GM19043 (cell line): ENCODE results near the gene TSLP.

ENCODE experiments used
- ATAC-seq: cut with Tn5 transposase; IDR thresholded peaks from one replicate; pipeline ENCODE4 v1.9.1; 2021; ENCODE audit warnings: low read depth; ENCODE audit not compliant: unreplicated experiment

The TSLP gene

GRCh38 chr5:111092062-111092853 is 20.7 kb downstream of the TSLP start, which contains the start of gene WDR36:
TSS of gene WDR36 (plus strand) at chr5:111092348. CDS start at chr5:111092457, 109 bp downstream.
- ATAC-seq, result peak; percentile 92

GRCh38 chr5:111095982-111096381 is 24.5 kb downstream of the TSLP start:
- ATAC-seq, result no peak

- ATAC-seq, result no peak
Measured at GRCh38 chr5:111099058-111099778, 27.7 kb downstream of the TSLP start.

DNA sequence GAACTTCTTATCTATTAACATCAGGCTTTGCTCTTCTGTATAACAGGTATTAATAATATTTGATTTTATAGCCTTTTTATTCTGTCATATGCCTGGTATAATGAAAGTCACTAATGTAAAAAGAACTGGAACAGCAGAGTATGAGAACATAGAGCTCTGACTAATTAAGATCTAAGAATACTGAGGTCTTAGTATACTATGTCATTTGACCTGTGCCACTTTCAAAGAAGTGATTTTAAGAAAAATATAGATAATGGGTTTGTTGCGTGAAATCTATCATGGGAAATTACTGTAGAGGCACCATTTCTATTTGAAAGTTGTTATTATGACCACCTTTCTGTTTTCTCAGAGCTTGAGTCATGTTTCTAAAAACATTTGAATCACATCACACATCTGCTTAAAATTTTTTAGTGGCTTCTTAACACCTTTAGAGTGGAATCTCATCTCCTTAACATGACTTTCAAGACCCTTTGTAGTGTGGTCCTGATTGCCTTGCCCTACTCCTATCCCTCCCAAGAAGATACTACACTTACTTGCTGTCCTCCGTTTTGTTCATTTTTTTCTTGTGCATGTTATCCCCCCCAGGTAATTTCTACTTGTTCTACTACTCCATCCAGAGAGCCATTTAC is 34.9 kb downstream of the TSLP start:
- no peak for ATAC-seq

DNA sequence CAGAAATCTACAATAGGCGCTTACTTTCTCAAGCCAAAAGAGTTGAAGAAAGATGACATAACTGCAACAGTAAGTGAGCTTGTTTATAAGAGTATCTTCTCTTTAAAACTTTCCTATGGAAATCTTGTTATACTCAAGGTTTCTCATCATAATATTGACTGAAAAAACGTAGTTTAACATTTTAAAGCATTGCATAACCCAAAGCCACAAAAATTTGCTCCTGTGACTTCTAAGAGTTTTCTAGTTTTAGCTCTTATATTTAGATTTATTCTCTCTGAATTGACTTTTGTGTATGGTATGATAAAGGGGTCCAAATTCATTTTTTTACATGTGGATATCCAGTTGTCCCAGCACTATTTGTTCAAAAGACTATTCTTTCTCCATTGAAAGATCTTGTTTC is 35.9 kb downstream of the TSLP start:
- no peak for ATAC-seq

DNA sequence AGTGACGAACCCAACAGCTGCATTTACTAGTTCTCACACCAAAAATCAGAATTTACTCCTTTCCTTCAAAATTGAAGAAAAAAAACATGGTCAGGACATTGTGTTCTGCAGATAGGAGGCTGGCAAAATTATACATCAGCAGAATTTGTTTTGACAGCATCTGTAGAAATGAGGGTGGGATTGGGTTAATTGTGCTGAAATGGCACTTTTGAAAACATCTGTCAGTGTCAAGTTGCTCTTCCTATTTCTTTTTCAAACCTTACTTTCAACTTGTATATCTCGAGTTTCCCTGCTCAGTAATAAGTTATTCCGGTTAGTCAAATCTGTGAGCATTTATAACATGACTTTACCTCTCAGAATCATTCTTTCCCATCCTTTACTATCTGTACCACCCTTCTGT is 40.4 kb downstream of the TSLP start:
- ATAC-seq, result no peak

GRCh38 chr5:111113678-111114077 is 42.2 kb downstream of the TSLP start:
- no peak for ATAC-seq

- no peak for ATAC-seq
Measured at GRCh38 chr5:111115229-111115628, 43.7 kb downstream of the TSLP start.

DNA sequence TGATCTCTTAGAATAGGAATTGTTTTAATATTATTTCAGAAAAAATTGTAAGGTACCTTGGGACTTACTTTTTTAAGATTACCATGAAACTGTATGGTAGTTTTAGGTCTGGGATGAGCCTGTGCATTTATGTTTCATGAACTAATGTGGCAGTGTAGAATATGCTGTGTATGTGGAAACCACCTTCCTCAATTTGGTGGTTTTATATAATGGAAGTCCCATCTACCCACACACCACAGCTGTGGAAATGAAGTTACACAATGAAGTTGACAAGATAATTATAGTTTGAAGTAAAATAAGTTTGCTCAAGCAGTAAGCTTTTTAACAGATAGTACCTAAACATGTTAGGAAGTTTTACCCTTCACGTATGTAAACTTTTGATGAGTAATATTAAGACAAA is 45.0 kb downstream of the TSLP start:
- no peak for ATAC-seq

- no peak for ATAC-seq
Measured at GRCh38 chr5:111117136-111117535, 45.6 kb downstream of the TSLP start.

GRCh38 chr5:111119221-111119620 is 47.7 kb downstream of the TSLP start:
- no peak for ATAC-seq

- no peak for ATAC-seq
Measured at GRCh38 chr5:111119856-111120255, 48.3 kb downstream of the TSLP start.

DNA sequence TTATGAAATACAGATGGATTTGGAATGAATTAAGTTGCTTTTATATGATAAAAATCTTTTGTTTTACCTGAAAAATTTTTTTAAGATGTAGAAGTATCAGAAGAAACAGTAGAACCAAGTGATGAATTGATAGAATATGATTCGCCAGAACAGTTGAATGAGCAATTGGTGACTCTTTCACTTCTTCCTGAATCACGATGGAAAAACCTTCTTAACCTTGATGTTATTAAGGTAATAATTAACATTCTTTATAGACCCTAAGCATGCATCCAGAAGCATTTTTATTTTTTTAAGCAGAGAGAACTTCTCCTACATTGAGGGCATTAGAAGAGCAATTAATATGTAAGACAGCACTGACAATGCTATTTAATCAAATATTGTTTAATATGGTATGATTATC is 49.4 kb downstream of the TSLP start:
- ATAC-seq, result no peak

DNA sequence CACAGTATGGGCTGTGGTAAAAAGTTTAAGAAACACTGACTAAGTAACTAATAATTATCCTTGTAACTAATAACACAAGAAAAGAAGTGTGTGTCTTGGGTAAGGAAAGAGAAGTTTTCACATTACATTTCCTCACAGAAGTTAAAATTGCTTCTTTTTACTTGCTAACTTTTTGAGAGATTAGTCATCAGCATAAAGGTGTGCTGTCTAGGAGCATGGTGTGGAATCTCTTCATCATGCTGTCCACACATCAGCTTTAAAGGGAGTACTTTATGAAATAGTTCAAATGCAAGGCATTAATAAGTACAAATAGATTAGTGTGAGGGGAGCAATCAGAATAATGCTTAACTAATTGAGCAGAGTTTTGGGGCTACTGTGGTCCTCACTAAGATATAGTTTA is 50.4 kb downstream of the TSLP start:
- no peak for ATAC-seq

GRCh38 chr5:111122398-111122797 is 50.9 kb downstream of the TSLP start:
- no peak for ATAC-seq

DNA sequence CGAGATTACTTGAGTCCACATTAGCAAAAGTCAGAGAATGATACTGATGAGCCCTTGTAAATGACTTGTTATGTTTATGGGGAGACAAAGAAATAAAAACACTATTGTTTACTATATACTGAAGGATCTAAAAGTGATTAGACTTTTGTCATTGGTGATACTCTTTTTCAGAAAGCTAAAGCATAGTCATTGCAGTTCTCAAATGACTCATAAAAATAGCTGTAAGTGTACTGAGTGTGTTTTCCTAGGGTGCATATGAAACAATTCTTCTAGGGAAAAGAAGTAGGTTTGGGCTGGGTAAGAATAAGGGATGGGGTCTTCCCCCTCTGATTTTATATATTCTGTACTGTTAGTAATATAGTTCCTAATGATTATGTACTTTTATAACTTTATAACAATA is 53.3 kb downstream of the TSLP start:
- ATAC-seq, result no peak

GRCh38 chr5:111126896-111127295 is 55.4 kb downstream of the TSLP start:
- ATAC-seq, result no peak
